Transverse colon (tissue), 4 donors: ENCODE results near the gene ACP7. TPM values are rescaled to one million over a fixed set of nuclear protein-coding genes. Genes with fewer than 3 reads are reported as not detected.
"Not testable (repeated sequence)": the region's sequence is repeated elsewhere in the genome, so short reads cannot be mapped to it uniquely, and the experiment has no call there.

Source experiments
- DNase-seq: peaks from one replicate; pipeline ENCODE4 v3.0.0-alpha.2; 2019
- H3K27ac ChIP-seq, 4 donors: fragments of 200-600 bp; sonication (generic); 2 replicates each; pipeline ENCODE4 v1.5.1; 2016 to 2018; ENCODE audit warnings: inconsistent platforms in 4 of 4
- H3K27me3 ChIP-seq: fragments of 200-600 bp; sonication (generic); 2 replicates; pipeline ENCODE4 v1.5.1; 2017; ENCODE audit warnings: inconsistent platforms
- H3K36me3 ChIP-seq, 4 donors: fragments of 200-600 bp; sonication (generic); 2 replicates each; pipeline ENCODE4 v1.5.1; 2017 to 2019; ENCODE audit warnings: inconsistent platforms in 4 of 4
- H3K4me1 ChIP-seq, 4 donors: fragments of 200-600 bp; sonication (generic); 2 replicates each; pipeline ENCODE4 v1.5.1; 2017 to 2020; ENCODE audit warnings: inconsistent platforms in 4 of 4
- H3K4me3 ChIP-seq, 4 donors: fragments of 200-600 bp; sonication (generic); 1 replicate in 1 of 4; 2 replicates in 3 of 4; pipeline versions ENCODE4 v1.5.1 to v1.6.1; 2017 to 2019; ENCODE audit warnings: inconsistent platforms in 4 of 4
- H3K9me3 ChIP-seq, 2 donors: fragments of 200-600 bp; sonication (generic); 2 replicates each; pipeline ENCODE4 v1.5.1; 2017 to 2019; ENCODE audit warnings: inconsistent platforms in 2 of 2
- CTCF ChIP-seq, 5 experiments: fragments of 200-600 bp in 3 of 5; fragments of 450-650 bp in 2 of 5; sonication (generic) in 3 of 5; IDR thresholded peaks; 1 replicate in 2 of 5; 2 replicates in 3 of 5; pipeline ENCODE4 v1.5.1; 2016 to 2017; ENCODE audit warnings: antibody characterized with exemption in 5 of 5, inconsistent platforms in 3 of 5, mild to moderate bottlenecking in 2 of 5, moderate library complexity in 1 of 5
- EP300 ChIP-seq: sonication (generic); formaldehyde crosslinking; IDR thresholded peaks from one replicate; pipeline ENCODE4 v1.6.1; 2017; ENCODE audit warnings: antibody characterized with exemption, low read depth
- POLR2A ChIP-seq: fragments of 450-650 bp; IDR thresholded peaks from one replicate; pipeline ENCODE4 v1.6.1; 2016; ENCODE audit warnings: antibody characterized with exemption, mild to moderate bottlenecking, moderate library complexity
- POLR2AphosphoS5 ChIP-seq, 3 donors: sonication (generic); formaldehyde crosslinking; IDR thresholded peaks; one replicate each; pipeline ENCODE4 v1.6.1; 2016; ENCODE audit warnings: antibody characterized with exemption in 3 of 3
- WGBS, 2 donors: methylation state at CpG; one replicate each; pipeline ENCODE4 v1.1.5; 2018; ENCODE audit warnings: low coverage in 1 of 2; 5-methylcytosine and 5-hydroxymethylcytosine counted together
- in situ Hi-C, 4 donors: fragments of 200-750 bp; cut with MboI; loops; one replicate each; pipeline versions ENCODE4 v1.15.0 to v1.15.1; 2017; ENCODE audit warnings: low sequenced_read_pairs in 3 of 4, low pct_ligation_motif_present in 1 of 4, low pct_unique_long_range_greater_than_20kb in 1 of 4
- intact Hi-C: fragments of 100-400 bp; cut with DNase I; formaldehyde crosslinking; loops from one replicate; pipeline ENCODE4 v1.15.1; 2023; ENCODE audit warnings: low total_unique reads
- total RNA-seq, 4 donors: library from RNA; depleted of rRNA; stranded (reverse); fragments of >200 nt; gene quantifications; one replicate each; pipeline ENCODE4 v1.1.0, GENCODE V29; 2016

ACP7 gene
- total RNA-seq, 4 donors from 2014 or later, result not detected

- WGBS, 2 donors, result 69 to 71% methylated on average over 8 of the region's 8 CpGs
- H3K27ac ChIP-seq, result no peak overlapping the region
- peaks cover 71% of the 10 kb centered on the region for H3K27me3 ChIP-seq
- TF ChIP-seq POLR2A (no peak), POLR2AphosphoS5 (IDR thresholded peaks at IDR 0.05) (no peak), CTCF (IDR thresholded peaks at IDR 0.05) (no peak), EP300 (no peak)
- peaks cover 0 to 13% (median 5%) of the 10 kb centered on the region in 4 donors for H3K4me1 ChIP-seq
- H3K9me3 ChIP-seq, result no peaks in the 10 kb centered on the region
- DNase-seq, result no peak
- intact Hi-C loops, result no loop called here
- H3K4me3 ChIP-seq, result no peak overlapping the region
- H3K36me3 ChIP-seq, result no peaks in the 10 kb centered on the region
- in situ Hi-C loops, result no loop called here
These were observed 3.9 kb downstream of the ACP7 start for GRCh38 chr19:39087907-39088686.

GRCh38 chr19:39090016-39090415 is 5.8 kb downstream of the ACP7 start:
- H3K27me3 ChIP-seq, result peaks cover 70% of the 10 kb centered on the region
- 73 to 86% methylated on average over 2 to 8 of the region's 8 CpGs for WGBS, 2 donors
- intact Hi-C loops, H3K27ac ChIP-seq, H3K9me3 ChIP-seq, H3K4me3 ChIP-seq, DNase-seq, H3K36me3 ChIP-seq, in situ Hi-C loops, H3K4me1 ChIP-seq: not testable (repeated sequence)

GRCh38 chr19:39090881-39091280 is 6.7 kb downstream of the ACP7 start:
- DNase-seq, result no peak
- H3K27me3 ChIP-seq, result peaks cover 69% of the 10 kb centered on the region
- WGBS, 2 donors, result 94 to 100% methylated on average over 3 to 4 of the region's 4 CpGs

GRCh38 chr19:39095799-39096540 is 11.8 kb downstream of the ACP7 start:
- in situ Hi-C loops, DNase-seq, H3K4me3 ChIP-seq, H3K27ac ChIP-seq, H3K36me3 ChIP-seq, H3K9me3 ChIP-seq, H3K4me1 ChIP-seq, intact Hi-C loops: not testable (repeated sequence)
- peaks cover 66% of the 10 kb centered on the region for H3K27me3 ChIP-seq
- WGBS, 2 donors, result 50 to 71% methylated on average over 2 to 5 of the region's 5 CpGs

More at GRCh38 chr19:39090881-39091280, 6.7 kb downstream of the ACP7 start:
- no peak for TF ChIP-seq POLR2A
- no peak for TF ChIP-seq EP300
- no peak for TF ChIP-seq CTCF (IDR thresholded peaks at IDR 0.05)
- no peak for TF ChIP-seq POLR2AphosphoS5 (IDR thresholded peaks at IDR 0.05)
- in situ Hi-C loops (no loop called here), intact Hi-C loops (no loop called here)
- H3K4me3 ChIP-seq, result no peak overlapping the region
- no peaks in the 10 kb centered on the region for H3K36me3 ChIP-seq
- no peak overlapping the region for H3K27ac ChIP-seq
- no peaks in the 10 kb centered on the region for H3K4me1 ChIP-seq
- no peaks in the 10 kb centered on the region for H3K9me3 ChIP-seq

GRCh38 chr19:39097299-39097698 is 13.1 kb downstream of the ACP7 start:
- Histone ChIP-seq H3K4me1 (no peaks in the 10 kb centered on the region), H3K27ac (no peak overlapping the region), H3K9me3 (no peaks in the 10 kb centered on the region), H3K4me3 (no peak overlapping the region), H3K27me3 (peaks cover 59% of the 10 kb centered on the region), H3K36me3 (no peaks in the 10 kb centered on the region)
- intact Hi-C loops (no loop called here), in situ Hi-C loops (no loop called here)
- no peak for DNase-seq
- TF ChIP-seq POLR2AphosphoS5 (IDR thresholded peaks at IDR 0.05) (no peak), EP300 (no peak), POLR2A (no peak), CTCF (IDR thresholded peaks at IDR 0.05) (no peak)
- 52 to 59% methylated on average over 2 to 5 of the region's 5 CpGs for WGBS, 2 donors
